Measurements from ENCODE around the gene TTC39C.

- no peak for TF ChIP-seq POLR2A (IDR thresholded peaks at IDR 0.05; ENCODE audit: low read depth, low read length)
- TF ChIP-seq, protein P1, sequence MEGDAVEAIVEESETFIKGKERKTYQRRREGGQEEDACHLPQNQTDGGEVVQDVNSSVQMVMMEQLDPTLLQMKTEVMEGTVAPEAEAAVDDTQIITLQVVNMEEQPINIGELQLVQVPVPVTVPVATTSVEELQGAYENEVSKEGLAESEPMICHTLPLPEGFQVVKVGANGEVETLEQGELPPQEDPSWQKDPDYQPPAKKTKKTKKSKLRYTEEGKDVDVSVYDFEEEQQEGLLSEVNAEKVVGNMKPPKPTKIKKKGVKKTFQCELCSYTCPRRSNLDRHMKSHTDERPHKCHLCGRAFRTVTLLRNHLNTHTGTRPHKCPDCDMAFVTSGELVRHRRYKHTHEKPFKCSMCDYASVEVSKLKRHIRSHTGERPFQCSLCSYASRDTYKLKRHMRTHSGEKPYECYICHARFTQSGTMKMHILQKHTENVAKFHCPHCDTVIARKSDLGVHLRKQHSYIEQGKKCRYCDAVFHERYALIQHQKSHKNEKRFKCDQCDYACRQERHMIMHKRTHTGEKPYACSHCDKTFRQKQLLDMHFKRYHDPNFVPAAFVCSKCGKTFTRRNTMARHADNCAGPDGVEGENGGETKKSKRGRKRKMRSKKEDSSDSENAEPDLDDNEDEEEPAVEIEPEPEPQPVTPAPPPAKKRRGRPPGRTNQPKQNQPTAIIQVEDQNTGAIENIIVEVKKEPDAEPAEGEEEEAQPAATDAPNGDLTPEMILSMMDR (IDR thresholded peaks at IDR 0.05; ENCODE audit: extremely low read depth in 1 of 2, insufficient read depth in 1 of 2, low read depth in 1 of 2, low read length in 2 of 2) = no peak
Observed at GRCh38 chr18:23968638-23969604, 45.6 kb upstream of the TTC39C start.
